ENCODE measurements around the gene SGPL1. TPM values are rescaled to one million over a fixed set of nuclear protein-coding genes. Genes with fewer than 3 reads are reported as not detected.

Gene SGPL1
- total RNA-seq, 1 experiment from 2014 or later, result 52.6 TPM

- no peak overlapping the region for H2BK15ac ChIP-seq (ENCODE audit: low read depth, low read length)
- H3K4me2 ChIP-seq (ENCODE audit: insufficient read depth, insufficient read length, low read length), result no peak overlapping the region
- no peak overlapping the region for H3K18ac ChIP-seq (ENCODE audit: insufficient read length, low read depth, low read length)
- no peak overlapping the region for H4K91ac ChIP-seq (ENCODE audit: insufficient read length, low read depth, low read length)
- H3K9ac ChIP-seq (ENCODE audit: extremely low read depth, insufficient read length, low read length), result no peak overlapping the region
- TF ChIP-seq, protein P1, sequence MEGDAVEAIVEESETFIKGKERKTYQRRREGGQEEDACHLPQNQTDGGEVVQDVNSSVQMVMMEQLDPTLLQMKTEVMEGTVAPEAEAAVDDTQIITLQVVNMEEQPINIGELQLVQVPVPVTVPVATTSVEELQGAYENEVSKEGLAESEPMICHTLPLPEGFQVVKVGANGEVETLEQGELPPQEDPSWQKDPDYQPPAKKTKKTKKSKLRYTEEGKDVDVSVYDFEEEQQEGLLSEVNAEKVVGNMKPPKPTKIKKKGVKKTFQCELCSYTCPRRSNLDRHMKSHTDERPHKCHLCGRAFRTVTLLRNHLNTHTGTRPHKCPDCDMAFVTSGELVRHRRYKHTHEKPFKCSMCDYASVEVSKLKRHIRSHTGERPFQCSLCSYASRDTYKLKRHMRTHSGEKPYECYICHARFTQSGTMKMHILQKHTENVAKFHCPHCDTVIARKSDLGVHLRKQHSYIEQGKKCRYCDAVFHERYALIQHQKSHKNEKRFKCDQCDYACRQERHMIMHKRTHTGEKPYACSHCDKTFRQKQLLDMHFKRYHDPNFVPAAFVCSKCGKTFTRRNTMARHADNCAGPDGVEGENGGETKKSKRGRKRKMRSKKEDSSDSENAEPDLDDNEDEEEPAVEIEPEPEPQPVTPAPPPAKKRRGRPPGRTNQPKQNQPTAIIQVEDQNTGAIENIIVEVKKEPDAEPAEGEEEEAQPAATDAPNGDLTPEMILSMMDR (conservative IDR thresholded peaks at IDR 0.05), result no peak
- H4K20me1 ChIP-seq (ENCODE audit: control insufficient read depth, insufficient read depth, insufficient read length), result no peaks in the 10 kb centered on the region
- H3K27ac ChIP-seq (ENCODE audit: insufficient read length, low read depth, low read length), result no peak overlapping the region
- no CpG with 5 or more reads among the region's 4 CpGs for WGBS (ENCODE audit: extremely low coverage, insufficient read length, low lambda C conversion rate)
- H3K27me3 ChIP-seq (ENCODE audit: insufficient read depth, low read length), result no peaks in the 10 kb centered on the region
- no peak for DNase-seq
- no peaks in the 10 kb centered on the region for H3K4me1 ChIP-seq (ENCODE audit: insufficient read depth, low read length)
- no peaks in the 10 kb centered on the region for H3K9me3 ChIP-seq (ENCODE audit: control insufficient read depth, low read depth, low read length)
- no peaks in the 10 kb centered on the region for H3K79me2 ChIP-seq (ENCODE audit: insufficient read depth, low read length)
- H3K23ac ChIP-seq (ENCODE audit: insufficient read length, low read depth, low read length), result no peak overlapping the region
- H2BK5ac ChIP-seq (ENCODE audit: insufficient read length, low read length), result no peak overlapping the region
- no peaks in the 10 kb centered on the region for H3K79me1 ChIP-seq (ENCODE audit: insufficient read depth, low read depth, low read length, poor library complexity, severe bottlenecking)
- Mint-ChIP-seq H3K27ac (no peak overlapping the region), H3K36me3 (ENCODE audit: insufficient read depth in 1 of 3, low read depth in 3 of 3) (no peaks in the 10 kb centered on the region), H3K4me1 (peaks cover 0 to 8% of the 10 kb centered on the region in 2 experiments; a peak in 3 of 4 replicates), H3K9me3 (no peaks in the 10 kb centered on the region), H3K4me3 (no peak overlapping the region), H3K27me3 (ENCODE audit: low read depth) (peaks cover 15% of the 10 kb centered on the region)
- H2AK5ac ChIP-seq (ENCODE audit: insufficient read length, low read length), result no peak overlapping the region
- H2BK20ac ChIP-seq (ENCODE audit: low read depth, low read length, poor library complexity, severe bottlenecking), result no peak overlapping the region
- H2BK120ac ChIP-seq (ENCODE audit: low read depth, low read length, poor library complexity, severe bottlenecking), result no peak overlapping the region
- no peak overlapping the region for H2BK12ac ChIP-seq (ENCODE audit: insufficient read length, low read depth, low read length)
- no peak overlapping the region for H3T11ph ChIP-seq (ENCODE audit: low read length)
- H3K56ac ChIP-seq (ENCODE audit: insufficient read length, low read depth, low read length), result no peak overlapping the region
- no peaks in the 10 kb centered on the region for H3K23me2 ChIP-seq (ENCODE audit: insufficient read length, low read depth, low read length, poor library complexity, severe bottlenecking)
- no peak overlapping the region for H4K8ac ChIP-seq (replicated peaks; ENCODE audit: insufficient read length, low read depth, low read length)
- no peak overlapping the region for H2AFZ ChIP-seq (ENCODE audit: low read length)
- H3K4ac ChIP-seq (ENCODE audit: low read depth, low read length), result no peak overlapping the region
- no peak overlapping the region for H3K14ac ChIP-seq (ENCODE audit: insufficient read depth, low read length)
- no peak overlapping the region for H4K5ac ChIP-seq (ENCODE audit: insufficient read length, low read depth, low read length)
Observed at GRCh38 chr10:70920519-70920918, 104.8 kb downstream of the SGPL1 start.
